Islet of Langerhans (tissue), 1 donor: Measurements from ENCODE around the gene ACAD10.
"Not testable (repeated sequence)": the region's sequence is repeated elsewhere in the genome, so short reads cannot be mapped to it uniquely, and the experiment has no call there.

ENCODE experiments used
- FAIRE-seq: peaks from one replicate; lab custom pipeline; 2011; peaks lifted over from hg19 to GRCh38; lab: Jason Lieb, UNC

ACAD10 gene

GRCh38 chr12:111753144-111753881 is 67.5 kb downstream of the ACAD10 start:
- FAIRE-seq, result no peak

DNA sequence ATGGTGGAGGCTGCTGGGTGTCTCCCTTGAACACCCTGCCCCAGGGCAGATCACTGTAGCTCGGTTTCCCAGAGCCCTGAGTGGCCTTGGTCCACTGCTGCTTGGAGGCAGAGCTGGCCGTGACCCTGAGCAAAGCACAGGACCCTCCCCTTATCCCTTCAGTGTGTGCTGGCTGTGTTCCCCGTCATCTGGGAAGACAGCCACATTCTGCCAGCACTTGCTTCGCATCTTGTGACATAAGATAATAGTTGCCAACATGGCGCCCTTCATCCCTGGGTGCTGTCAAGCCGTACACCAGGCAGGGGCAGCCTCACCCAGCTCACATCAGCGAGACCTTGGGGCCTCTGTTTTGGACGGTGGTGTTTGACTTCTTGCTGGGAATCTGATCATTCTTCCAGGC is 68.8 kb downstream of the ACAD10 start:
- no peak for FAIRE-seq

- no peak for FAIRE-seq
Observed at GRCh38 chr12:111756196-111756595, 70.3 kb downstream of the ACAD10 start.

GRCh38 chr12:111756681-111757080 is 70.8 kb downstream of the ACAD10 start:
- no peak for FAIRE-seq

DNA sequence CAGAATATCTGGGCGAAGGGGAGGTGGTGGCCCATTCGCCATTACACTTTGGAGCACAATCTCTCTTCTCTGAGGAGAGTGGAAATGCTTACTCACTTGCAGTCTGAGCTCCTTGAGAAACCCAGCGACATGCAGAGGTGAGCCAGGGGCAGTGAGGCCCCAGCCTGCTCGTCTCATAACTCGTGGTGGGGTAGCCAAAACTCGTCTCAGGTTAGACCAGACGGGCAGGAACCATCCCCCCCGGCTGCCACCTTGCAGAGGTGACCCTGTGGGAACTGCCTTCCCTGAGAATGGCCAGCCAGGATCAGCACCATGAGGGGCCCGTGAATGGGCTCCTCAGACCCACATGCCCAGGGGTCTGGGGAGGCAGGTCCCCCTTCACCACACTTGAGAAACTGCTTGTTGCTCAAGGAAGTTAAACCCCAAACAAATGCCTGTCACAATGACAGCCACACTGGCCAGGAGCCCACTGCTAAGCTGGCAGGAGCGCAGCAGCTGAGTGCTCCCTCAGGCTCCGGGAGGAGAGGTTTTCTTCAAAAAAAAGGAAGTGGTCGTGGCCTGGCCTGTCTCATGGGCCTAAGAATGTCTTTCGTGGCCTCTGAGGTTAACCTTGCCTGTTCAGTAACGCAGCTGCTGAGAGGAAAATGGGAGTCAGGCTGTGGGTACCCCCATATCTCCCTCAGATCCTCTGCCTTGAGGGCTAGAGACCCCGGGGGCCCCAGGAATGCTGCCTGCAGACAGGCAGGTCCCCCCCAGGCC is 71.7 kb downstream of the ACAD10 start:
- no peak for FAIRE-seq

DNA sequence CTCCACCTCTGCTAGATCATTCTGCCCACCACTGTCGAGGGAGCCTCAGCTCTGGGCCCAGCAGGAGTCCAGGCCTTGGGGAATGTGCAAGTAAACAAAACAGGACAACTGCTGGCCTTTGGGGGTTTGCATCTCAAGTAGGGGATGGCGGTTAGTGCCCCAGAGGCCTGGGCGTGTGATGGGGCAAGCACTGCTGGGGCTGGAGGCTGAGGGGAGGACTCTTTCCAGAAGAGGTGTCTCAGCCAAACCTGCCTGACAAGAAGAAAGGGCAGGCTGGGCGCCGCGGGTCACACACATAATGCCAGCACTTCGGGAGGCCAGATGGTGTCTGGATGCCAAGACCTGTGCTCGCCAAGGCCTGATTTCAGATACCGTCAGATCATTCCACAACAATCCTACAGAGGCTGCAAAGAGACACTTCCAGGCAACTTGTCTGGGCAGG is 72.3 kb downstream of the ACAD10 start:
- FAIRE-seq, result no peak

- FAIRE-seq, result no peak
Observed at GRCh38 chr12:111759271-111759670, 73.4 kb downstream of the ACAD10 start.

GRCh38 chr12:111759991-111760390 is 74.1 kb downstream of the ACAD10 start:
- no peak for FAIRE-seq

DNA sequence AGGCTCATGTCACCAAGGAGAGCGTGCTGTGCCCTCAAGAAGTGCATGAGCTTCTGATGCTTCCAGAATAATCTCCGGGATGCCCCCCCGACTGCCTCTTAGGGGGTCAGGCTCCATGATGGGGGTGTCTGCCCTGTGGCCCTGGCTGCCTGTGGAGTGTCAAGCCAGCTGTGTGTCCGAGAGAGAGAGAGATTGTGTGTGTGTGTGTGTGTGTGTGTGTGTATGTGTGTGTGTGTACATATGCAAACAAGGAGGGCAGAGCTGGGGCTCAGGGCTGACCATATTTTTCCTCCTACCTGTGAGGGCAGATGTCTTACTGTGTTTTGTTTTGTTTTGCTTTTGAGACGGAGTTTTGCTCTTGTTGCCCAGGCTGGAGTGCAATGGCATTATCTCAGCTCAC is 75.2 kb downstream of the ACAD10 start:
- no peak for FAIRE-seq

DNA sequence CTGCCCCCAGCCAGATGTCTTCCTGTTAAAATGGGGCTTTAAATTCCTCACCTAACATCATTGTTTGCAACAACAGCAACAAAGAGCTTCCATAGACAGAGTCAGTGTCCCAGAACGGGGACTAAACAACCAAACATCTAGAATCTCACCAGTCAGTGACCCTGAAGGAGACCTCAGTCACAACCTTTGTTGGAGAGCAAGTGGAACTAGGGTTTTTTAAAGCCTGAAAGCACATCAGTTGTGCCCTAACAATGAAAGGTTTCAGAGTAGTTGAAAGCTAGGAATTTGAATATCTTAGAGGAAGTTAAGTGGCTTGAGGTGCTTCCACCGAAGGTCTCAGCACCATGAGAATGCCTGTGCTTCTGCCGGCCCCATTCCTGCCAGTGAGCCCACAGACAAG is 75.9 kb downstream of the ACAD10 start:
- no peak for FAIRE-seq

GRCh38 chr12:111763552-111763951 is 77.7 kb downstream of the ACAD10 start:
- FAIRE-seq, result not testable (repeated sequence)

- no peak for FAIRE-seq
Observed at GRCh38 chr12:111764120-111764821, 78.4 kb downstream of the ACAD10 start.

- FAIRE-seq, result no peak
Observed at GRCh38 chr12:111766608-111767361, 80.9 kb downstream of the ACAD10 start, which contains the start of gene ALDH2. Gene ALDH2 (plus strand): TSS chr12:111766933. CDS start chr12:111766983, 50 bp downstream.

GRCh38 chr12:111767362-111768158 is 81.7 kb downstream of the ACAD10 start:
- FAIRE-seq, result no peak

DNA sequence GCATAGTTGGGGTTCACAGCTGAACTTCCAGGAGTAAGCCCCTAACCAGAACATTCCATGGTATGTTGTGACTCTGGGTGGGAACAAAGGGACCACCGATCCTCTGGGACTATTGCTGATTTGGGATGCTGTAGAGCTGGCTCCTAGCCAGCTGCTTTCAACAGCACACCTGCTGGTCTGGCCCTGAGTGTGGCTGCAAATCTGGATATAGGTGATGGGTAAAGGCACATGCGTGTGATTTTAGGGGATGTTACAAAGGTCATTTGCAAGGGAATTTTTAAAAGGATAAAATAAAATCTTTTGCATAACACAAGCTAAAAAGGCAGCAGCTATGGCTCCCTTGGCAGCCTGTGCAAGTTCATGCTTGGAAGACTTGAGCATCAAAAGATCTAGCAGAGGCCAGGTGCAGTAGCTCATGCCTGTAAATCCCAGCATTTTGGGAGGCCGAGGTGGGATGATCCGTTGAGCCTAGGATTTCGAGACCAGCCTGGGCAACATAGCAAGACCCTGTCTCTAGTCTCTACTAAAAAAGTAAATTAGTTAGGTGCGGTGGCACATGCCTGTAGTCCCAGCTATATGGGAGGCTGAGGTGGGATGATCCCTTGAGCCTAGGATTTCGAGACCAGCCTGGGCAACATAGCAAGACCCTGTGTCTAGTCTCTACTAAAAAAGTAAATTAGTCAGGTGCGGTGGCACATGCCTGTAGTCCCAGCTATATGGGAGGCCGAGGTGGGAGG is 82.5 kb downstream of the ACAD10 start:
- FAIRE-seq, result no peak

GRCh38 chr12:111769599-111769998 is 83.7 kb downstream of the ACAD10 start:
- no peak for FAIRE-seq

DNA sequence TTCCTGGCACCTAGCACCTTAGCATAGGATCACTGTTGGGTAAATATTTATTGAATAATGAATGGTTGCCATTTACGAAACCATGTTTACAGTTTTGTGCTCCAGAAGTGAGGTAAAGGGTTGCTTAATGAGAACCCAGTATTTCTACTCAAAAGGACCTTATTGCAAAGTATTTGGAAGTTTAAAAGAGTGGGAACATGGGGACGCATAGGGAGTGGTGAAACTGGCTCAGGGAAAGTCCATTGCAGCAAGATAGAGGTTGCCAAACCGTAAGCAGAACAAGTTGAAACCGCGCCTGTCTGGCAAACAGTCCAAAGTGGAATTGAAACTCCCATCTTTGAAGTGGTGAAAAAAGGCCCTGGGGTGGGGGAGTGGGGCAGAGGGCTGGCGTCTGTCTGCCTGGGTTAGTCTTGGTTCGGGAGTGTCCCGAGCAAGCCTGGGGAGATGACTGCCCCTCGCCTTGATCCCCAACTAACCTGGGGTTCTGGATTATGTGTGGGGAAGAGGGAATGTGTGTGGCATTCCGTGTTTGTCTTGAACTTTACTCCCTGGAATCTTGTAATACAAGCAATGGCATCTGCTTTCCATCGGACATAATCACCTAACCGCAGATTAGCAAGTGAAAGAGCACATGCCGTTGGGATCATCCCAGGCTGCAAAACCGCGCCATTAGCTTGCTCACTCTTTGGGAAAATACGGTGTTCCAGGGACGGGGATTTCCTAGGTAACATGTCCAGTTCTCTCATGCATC is 88.1 kb downstream of the ACAD10 start:
- no peak for FAIRE-seq

DNA sequence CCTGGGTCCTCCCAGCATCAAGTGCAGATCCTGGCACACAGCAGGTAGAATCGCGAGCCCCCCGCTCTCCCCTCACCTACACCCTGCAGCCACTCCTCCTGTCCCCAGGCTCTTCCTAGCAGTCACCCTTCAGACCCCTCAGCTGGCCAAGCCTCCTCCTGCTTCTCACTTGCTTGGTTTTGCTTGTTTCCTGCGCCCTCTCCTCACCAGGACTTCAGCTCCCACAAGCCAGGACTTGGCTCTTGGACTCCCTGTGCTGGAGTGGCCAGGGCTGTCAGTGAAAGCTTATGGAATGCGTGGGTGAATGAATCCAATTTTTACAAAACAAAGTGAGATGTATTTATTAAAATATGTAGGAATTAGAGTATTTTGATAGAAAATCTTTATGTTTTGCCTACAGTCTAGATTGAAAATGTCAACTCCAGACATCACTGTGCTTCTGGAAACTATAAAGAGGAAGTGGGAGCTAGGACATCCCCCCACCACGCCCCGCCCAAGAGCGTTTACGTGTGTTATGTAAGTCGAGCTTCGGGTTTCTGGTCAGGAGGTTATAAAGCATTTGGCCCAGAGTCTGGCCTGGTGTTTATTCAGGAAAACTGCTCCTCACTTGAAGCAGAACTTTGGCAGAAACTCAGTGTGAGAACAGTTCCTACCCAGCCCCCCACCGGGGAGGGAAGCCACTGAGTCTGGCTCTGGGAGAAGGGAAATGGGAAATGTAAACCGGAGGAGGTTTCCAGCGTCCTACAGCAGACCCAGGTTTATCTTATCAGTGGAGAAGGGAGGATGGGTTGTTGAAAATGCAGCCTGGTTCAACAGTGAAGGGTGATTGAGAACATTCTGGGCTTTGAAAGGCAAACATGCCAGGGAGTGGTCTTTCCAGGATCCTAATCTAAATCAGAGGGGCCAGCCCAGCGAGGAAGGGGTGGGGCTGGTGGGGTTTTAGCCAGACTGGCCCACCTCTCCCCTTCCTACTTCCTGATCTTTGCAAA is 89.6 kb downstream of the ACAD10 start:
- FAIRE-seq, result no peak
